Adrenal gland (tissue), 12 donors: ENCODE results near the gene TTLL10. TPM values are rescaled to one million over a fixed set of nuclear protein-coding genes. Genes with fewer than 3 reads are reported as not detected.
"Not testable (repeated sequence)": the region's sequence is repeated elsewhere in the genome, so short reads cannot be mapped to it uniquely, and the experiment has no call there.

ENCODE experiments used
- DNase-seq, 7 donors: peaks; one replicate each; pipeline ENCODE4 v3.0.0-alpha.2; 2019 to 2020
- H3K27ac ChIP-seq, 5 donors: fragments of 200-600 bp; sonication (generic) in 4 of 5; 1 replicate in 3 of 5; 2 replicates in 2 of 5; pipeline versions ENCODE4 v1.5.1 to v1.8.0; 2016 to 2020; ENCODE audit warnings: mild to moderate bottlenecking in 1 of 5
- H3K27me3 ChIP-seq: fragments of 200-600 bp; 2 replicates; pipeline ENCODE4 v1.8.0; 2021
- H3K36me3 ChIP-seq, 2 donors: fragments of 200-600 bp; replicated peaks in 1 of 2; 1 replicate in 1 of 2; 2 replicates in 1 of 2; pipeline versions ENCODE4 v1.5.1 to v1.8.0; 2018 to 2022
- H3K4me1 ChIP-seq, 2 donors: fragments of 200-600 bp; replicated peaks in 1 of 2; 1 replicate in 1 of 2; 2 replicates in 1 of 2; pipeline versions ENCODE4 v1.5.1 to v1.8.0; 2018 to 2021
- H3K4me3 ChIP-seq, 4 donors: fragments of 200-600 bp; sonication (generic) in 3 of 4; one replicate each; pipeline ENCODE4 v1.5.1; 2016 to 2018
- H3K9me3 ChIP-seq, 3 donors: fragments of 200-600 bp; sonication (generic) in 1 of 3; replicated peaks in 1 of 3; 1 replicate in 2 of 3; 2 replicates in 1 of 3; pipeline versions ENCODE4 v1.5.1 to v1.8.0; 2016 to 2021
- CTCF ChIP-seq, 6 experiments: fragments of 450-650 bp in 4 of 6; fragments of 200-600 bp in 2 of 6; sonication (generic) in 1 of 6; IDR thresholded peaks; 1 replicate in 5 of 6; 2 replicates in 1 of 6; pipeline versions ENCODE4 v1.5.1 to v1.8.0; 2016 to 2021; ENCODE audit warnings: antibody characterized with exemption in 6 of 6, mild to moderate bottlenecking in 2 of 6, moderate library complexity in 1 of 6
- POLR2A ChIP-seq, 2 donors: fragments of 450-650 bp; IDR thresholded peaks; one replicate each; pipeline ENCODE4 v1.6.1; 2017; ENCODE audit warnings: antibody characterized with exemption in 2 of 2, mild to moderate bottlenecking in 2 of 2, moderate library complexity in 1 of 2
- WGBS, 4 donors: extraction: QIAGEN DNeasy Blood & Tissue Kit in 2 of 4; methylation state at CpG; one replicate each; pipeline versions ENCODE4 v1.1.5 to v1.1.7; 2013 to 2017; 5-methylcytosine and 5-hydroxymethylcytosine counted together
- intact Hi-C, 2 donors: fragments of 100-400 bp; cut with DNase I; formaldehyde crosslinking; loops; one replicate each; pipeline versions ENCODE4 v1.14.1 to v1.15.0; 2022 to 2023
- polyA plus RNA-seq, 3 donors: library from polyadenylated mRNA; stranded (reverse); fragments of 200-250 nt in 2 of 3; fragments of 350-450 nt in 1 of 3; fragmentation: Illumina TruSeq in 1 of 3; extraction: RNeasy Lipid Tissue Mini Kit (QIAGEN cat#74804) in 1 of 3; gene quantifications; one replicate each; pipeline ENCODE4 v1.2.3, GENCODE V29; 2013 to 2014
- total RNA-seq, 9 donors: library from RNA; depleted of rRNA in 4 of 9; stranded (reverse); fragments of >200 nt in 4 of 9; fragments of 120-200 nt in 1 of 9; fragmentation: NEBNext Ultra II Directional in 1 of 9; extraction: Animal tissue kit (Norgen Biotek cat#: 25700) in 1 of 9; gene quantifications; one replicate each; pipeline versions ENCODE4 v1.1.0 to v1.2.4, GENCODE V29; 2013 to 2023
- donor health status: healthy with polysubstance abuse.
- donor health status: Bipolar disorder and iron deficiency.
- donor health status: DM: yes; HTN: yes; CAD: no.
- donor health status: DM: no; HTN: no; CAD: no.
- donor health status: DM: no; HTN: no; CAD: no.
- donor health status: DM: yes; HTN: yes; CAD: no.

The TTLL10 gene
- total and polyA plus RNA-seq, 12 donors = 0.32 to 0.44 TPM; not detected in 10

GRCh38 chr1:1194723-1195122 lies 21.0 kb downstream of the TTLL10 start:
- H3K36me3 ChIP-seq = no peaks in the 10 kb centered on the region
- no peaks in the 10 kb centered on the region for H3K4me1 ChIP-seq
- H3K4me3 ChIP-seq = no peak overlapping the region
- no peak overlapping the region for H3K27ac ChIP-seq
- intact Hi-C loops = no loop called here
- H3K9me3 ChIP-seq = peaks cover 0 to 8% (median 0%) of the 10 kb centered on the region in 3 donors
- no peak for TF ChIP-seq POLR2A (IDR thresholded peaks at IDR 0.05)
- TF ChIP-seq CTCF (IDR thresholded peaks at IDR 0.05) = no peak
- no peak for DNase-seq
- WGBS, 4 donors = 76 to 95% (median 81%) methylated on average over 3 of the region's 3 CpGs
- H3K27me3 ChIP-seq = no peaks in the 10 kb centered on the region

- H3K4me1 ChIP-seq, H3K9me3 ChIP-seq, H3K36me3 ChIP-seq, H3K27me3 ChIP-seq, intact Hi-C loops, H3K4me3 ChIP-seq, H3K27ac ChIP-seq, DNase-seq: not testable (repeated sequence)
- WGBS, 4 donors = 77 to 96% (median 85%) methylated on average over 6 of the region's 6 CpGs
Measured at GRCh38 chr1:1195726-1196125, 22.0 kb downstream of the TTLL10 start.

GRCh38 chr1:1196431-1197187 lies 22.9 kb downstream of the TTLL10 start:
- H3K4me1 ChIP-seq = peaks cover 0 to 8% of the 10 kb centered on the region in 2 donors
- TF ChIP-seq POLR2A (IDR thresholded peaks at IDR 0.05) = no peak
- no peak for TF ChIP-seq CTCF (IDR thresholded peaks at IDR 0.05)
- H3K36me3 ChIP-seq = no peaks in the 10 kb centered on the region
- peaks cover 0 to 8% (median 0%) of the 10 kb centered on the region in 3 donors for H3K9me3 ChIP-seq
- DNase-seq = peak in 1 of 7 donors; percentile 5
- no peak overlapping the region for H3K4me3 ChIP-seq
- H3K27ac ChIP-seq = no peak overlapping the region
- intact Hi-C loops = no loop called here
- peaks cover 8% of the 10 kb centered on the region for H3K27me3 ChIP-seq
- WGBS, 4 donors = 73 to 86% (median 80%) methylated on average over 9 to 13 of the region's 13 CpGs

GRCh38 chr1:1197188-1197500 lies 23.5 kb downstream of the TTLL10 start:
- H3K4me3 ChIP-seq = no peak overlapping the region
- WGBS, 4 donors = 91 to 93% (median 92%) methylated on average over 8 of the region's 8 CpGs; no CpG with 5 or more reads in 1 of the 4 donors
- DNase-seq = peak in 1 of 7 donors; percentile 4
- H3K4me1 ChIP-seq = peaks cover 0 to 8% of the 10 kb centered on the region in 2 donors
- H3K27me3 ChIP-seq = peaks cover 8% of the 10 kb centered on the region
- intact Hi-C loops = no loop called here
- peaks cover 0 to 8% (median 0%) of the 10 kb centered on the region in 3 donors for H3K9me3 ChIP-seq
- no peak overlapping the region for H3K27ac ChIP-seq
- no peak for TF ChIP-seq CTCF (IDR thresholded peaks at IDR 0.05)
- no peak for TF ChIP-seq POLR2A (IDR thresholded peaks at IDR 0.05)
- no peaks in the 10 kb centered on the region for H3K36me3 ChIP-seq
